ENCODE results near the gene RBM23. TPM values are rescaled to one million over a fixed set of nuclear protein-coding genes. Genes with fewer than 3 reads are reported as not detected.

RBM23 gene
- polyA plus RNA-seq, 3 donors: 76.7 to 89.7 (median 85.7) TPM

GRCh38 chr14:22865424-22866405 is 53.2 kb downstream of the RBM23 start:
- peaks cover 4% of the 10 kb centered on the region for H3K4me1 Mint-ChIP-seq
- H3K36me3 Mint-ChIP-seq: no peaks in the 10 kb centered on the region
- H3K36me3 ChIP-seq (replicated peaks in 1 of 2; ENCODE audit: control insufficient read depth in 1 of 2, insufficient read depth in 2 of 2, low read length in 2 of 2): no peaks in the 10 kb centered on the region
- H3K4me1 ChIP-seq (ENCODE audit: control insufficient read depth in 1 of 2, insufficient read depth in 2 of 2, low read length in 2 of 2): peaks cover 3 to 5% of the 10 kb centered on the region in 2 donors
- H4K20me1 ChIP-seq (ENCODE audit: insufficient read depth, low read length): no peaks in the 10 kb centered on the region
- H3K27ac ChIP-seq (ENCODE audit: low read depth in 1 of 2, low read length in 2 of 2): no peak overlapping the region
- H3K27me3 Mint-ChIP-seq (ENCODE audit: low read depth in 3 of 3): peaks cover 5 to 19% (median 16%) of the 10 kb centered on the region in 3 donors
- H3K9me3 ChIP-seq (replicated peaks in 1 of 2; ENCODE audit: control insufficient read depth in 1 of 2, insufficient read depth in 1 of 2, low read length in 2 of 2): no peaks in the 10 kb centered on the region
- no peak for DNase-seq
- no peak overlapping the region for H3K4me3 ChIP-seq (replicated peaks in 1 of 3; ENCODE audit: low read depth in 2 of 3, low read length in 3 of 3)
- H3K4me3 Mint-ChIP-seq: no peak overlapping the region
- H3K9me3 Mint-ChIP-seq: peaks cover 0 to 3% (median 2%) of the 10 kb centered on the region in 7 donors
- intact Hi-C loops (cut with micrococcal nuclease): no loop called here
- no peak overlapping the region for H2AFZ ChIP-seq (ENCODE audit: insufficient read depth, low read depth, low read length, poor library complexity, severe bottlenecking)
- no peaks in the 10 kb centered on the region for H3K27me3 ChIP-seq (ENCODE audit: control insufficient read depth in 2 of 2, insufficient read depth in 2 of 2, low read length in 2 of 2)
- WGBS (ENCODE audit: insufficient coverage): 60% methylated on average over 1 of the region's 6 CpGs
- no peaks in the 10 kb centered on the region for H3K79me2 ChIP-seq (ENCODE audit: insufficient read depth, low read length)
- TF ChIP-seq, protein P1, sequence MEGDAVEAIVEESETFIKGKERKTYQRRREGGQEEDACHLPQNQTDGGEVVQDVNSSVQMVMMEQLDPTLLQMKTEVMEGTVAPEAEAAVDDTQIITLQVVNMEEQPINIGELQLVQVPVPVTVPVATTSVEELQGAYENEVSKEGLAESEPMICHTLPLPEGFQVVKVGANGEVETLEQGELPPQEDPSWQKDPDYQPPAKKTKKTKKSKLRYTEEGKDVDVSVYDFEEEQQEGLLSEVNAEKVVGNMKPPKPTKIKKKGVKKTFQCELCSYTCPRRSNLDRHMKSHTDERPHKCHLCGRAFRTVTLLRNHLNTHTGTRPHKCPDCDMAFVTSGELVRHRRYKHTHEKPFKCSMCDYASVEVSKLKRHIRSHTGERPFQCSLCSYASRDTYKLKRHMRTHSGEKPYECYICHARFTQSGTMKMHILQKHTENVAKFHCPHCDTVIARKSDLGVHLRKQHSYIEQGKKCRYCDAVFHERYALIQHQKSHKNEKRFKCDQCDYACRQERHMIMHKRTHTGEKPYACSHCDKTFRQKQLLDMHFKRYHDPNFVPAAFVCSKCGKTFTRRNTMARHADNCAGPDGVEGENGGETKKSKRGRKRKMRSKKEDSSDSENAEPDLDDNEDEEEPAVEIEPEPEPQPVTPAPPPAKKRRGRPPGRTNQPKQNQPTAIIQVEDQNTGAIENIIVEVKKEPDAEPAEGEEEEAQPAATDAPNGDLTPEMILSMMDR (IDR thresholded peaks at IDR 0.05): no peak
- no peak overlapping the region for H3K9ac ChIP-seq (ENCODE audit: insufficient read depth, low read length, poor library complexity, severe bottlenecking)
- H3K4me2 ChIP-seq (replicated peaks; ENCODE audit: extremely low read depth, low read length, poor library complexity, severe bottlenecking): no peak overlapping the region
- no peak overlapping the region for H3K27ac Mint-ChIP-seq

- no peaks in the 10 kb centered on the region for H3K36me3 ChIP-seq (replicated peaks in 1 of 2; ENCODE audit: control insufficient read depth in 1 of 2, insufficient read depth in 2 of 2, low read length in 2 of 2)
- H4K20me1 ChIP-seq (ENCODE audit: insufficient read depth, low read length): no peaks in the 10 kb centered on the region
- Mint-ChIP-seq H3K4me1 (no peaks in the 10 kb centered on the region), H3K4me3 (no peak overlapping the region), H3K27me3 (ENCODE audit: low read depth in 3 of 3) (peaks cover 6 to 23% (median 16%) of the 10 kb centered on the region in 3 donors), H3K9me3 (peaks cover 0 to 6% (median 2%) of the 10 kb centered on the region in 7 donors), H3K27ac (no peak overlapping the region), H3K36me3 (no peaks in the 10 kb centered on the region)
- no peak overlapping the region for H3K27ac ChIP-seq (ENCODE audit: low read depth in 1 of 2, low read length in 2 of 2)
- intact Hi-C loops (cut with micrococcal nuclease): no loop called here
- no CpG with 5 or more reads among the region's 4 CpGs for WGBS (ENCODE audit: insufficient coverage)
- H3K79me2 ChIP-seq (ENCODE audit: insufficient read depth, low read length): no peaks in the 10 kb centered on the region
- no peak for DNase-seq
- no peaks in the 10 kb centered on the region for H3K4me1 ChIP-seq (ENCODE audit: control insufficient read depth in 1 of 2, insufficient read depth in 2 of 2, low read length in 2 of 2)
- H3K9me3 ChIP-seq (replicated peaks in 1 of 2; ENCODE audit: control insufficient read depth in 1 of 2, insufficient read depth in 1 of 2, low read length in 2 of 2): no peaks in the 10 kb centered on the region
- TF ChIP-seq, protein P1 (IDR thresholded peaks at IDR 0.05): no peak
- no peak overlapping the region for H3K4me2 ChIP-seq (replicated peaks; ENCODE audit: extremely low read depth, low read length, poor library complexity, severe bottlenecking)
- no peak overlapping the region for H3K9ac ChIP-seq (ENCODE audit: insufficient read depth, low read length, poor library complexity, severe bottlenecking)
- no peak overlapping the region for H2AFZ ChIP-seq (ENCODE audit: insufficient read depth, low read depth, low read length, poor library complexity, severe bottlenecking)
- H3K4me3 ChIP-seq (replicated peaks in 1 of 3; ENCODE audit: low read depth in 2 of 3, low read length in 3 of 3): no peak overlapping the region
- no peaks in the 10 kb centered on the region for H3K27me3 ChIP-seq (ENCODE audit: control insufficient read depth in 2 of 2, insufficient read depth in 2 of 2, low read length in 2 of 2)
These were observed 54.0 kb downstream of the RBM23 start for GRCh38 chr14:22864979-22865378.

All from CD14-positive monocyte (primary cell).